ENCODE data around the gene CYFIP2.

CYFIP2 gene

GRCh38 chr5:157444224-157444623 is 178.3 kb downstream of the CYFIP2 start:
- H3K4me2 ChIP-seq (ENCODE audit: low read depth, low read length), result no peak overlapping the region
- no peaks in the 10 kb centered on the region for H3K79me2 ChIP-seq (ENCODE audit: low read length)
- no peaks in the 10 kb centered on the region for H3K9me3 ChIP-seq (replicated peaks; ENCODE audit: insufficient read depth, low read length)
- no peaks in the 10 kb centered on the region for H3F3A ChIP-seq (ENCODE audit: insufficient read depth, low read length)
- H3K9me2 ChIP-seq (replicated peaks; ENCODE audit: insufficient read depth, low read length), result no peaks in the 10 kb centered on the region
- no peak overlapping the region for H2AFZ ChIP-seq (ENCODE audit: low read length)
- no peaks in the 10 kb centered on the region for H3K27me3 ChIP-seq (replicated peaks; ENCODE audit: insufficient read depth, low read length)
- no peaks in the 10 kb centered on the region for H3K36me3 ChIP-seq (replicated peaks; ENCODE audit: insufficient read depth, low read length)
- H3K4me3 ChIP-seq (ENCODE audit: low read length), result no peak overlapping the region
- no peak for TF ChIP-seq EZH2phosphoT487 (IDR thresholded peaks at IDR 0.05; ENCODE audit: low read length)
- no peaks in the 10 kb centered on the region for H3K4me1 ChIP-seq (ENCODE audit: low read length)
- H3K9ac ChIP-seq (ENCODE audit: low read length), result no peak overlapping the region
- no peaks in the 10 kb centered on the region for H4K20me1 ChIP-seq (ENCODE audit: insufficient read depth, low read length)
- no peak overlapping the region for H3K27ac ChIP-seq (ENCODE audit: low read length)
- DNase-seq, result no peak
